Central memory CD4-positive, alpha-beta T cell (primary cell): ENCODE data around the gene PNO1.
"Not testable (repeated sequence)": the region's sequence is repeated elsewhere in the genome, so short reads cannot be mapped to it uniquely, and the experiment has no call there.

Experiments
- DNase-seq: peaks from one replicate; pipeline ENCODE4 v3.0.0; 2022

Gene PNO1

DNA sequence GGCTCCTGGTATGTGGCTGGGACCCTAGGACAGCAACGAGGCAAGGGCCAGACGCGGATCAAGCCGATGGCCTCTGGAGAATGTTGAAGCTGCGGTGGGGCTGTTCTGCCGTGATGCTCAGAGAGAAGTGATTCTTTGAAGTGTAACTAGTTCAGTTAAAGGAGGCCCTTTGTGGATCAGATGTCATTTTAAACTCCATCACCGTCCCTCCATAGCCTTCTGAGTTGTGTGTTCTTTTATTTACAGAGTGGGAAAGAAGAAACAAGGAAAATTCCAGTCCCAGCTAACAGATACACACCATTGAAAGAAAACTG lies 403 bp downstream of the PNO1 start:
- DNase-seq = no peak

DNA sequence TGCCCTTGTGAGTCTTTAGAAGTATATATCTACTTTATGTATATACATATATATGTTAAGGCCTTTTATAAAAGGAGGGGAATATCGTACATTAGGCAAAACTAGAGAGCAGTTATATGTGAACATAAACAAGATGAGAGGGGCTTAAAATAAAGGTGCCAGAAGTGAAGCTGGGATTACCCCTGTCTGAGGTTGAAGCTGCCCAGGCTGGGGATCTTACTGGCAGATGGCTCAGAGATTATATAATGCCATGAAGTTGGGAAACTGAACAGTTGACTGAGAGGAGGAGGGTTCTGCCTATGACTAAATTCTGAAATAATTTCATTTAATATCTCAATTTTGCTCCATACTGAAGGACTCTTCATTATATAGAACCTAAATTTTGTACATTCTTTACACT lies 6.0 kb downstream of the PNO1 start:
- no peak for DNase-seq

DNA sequence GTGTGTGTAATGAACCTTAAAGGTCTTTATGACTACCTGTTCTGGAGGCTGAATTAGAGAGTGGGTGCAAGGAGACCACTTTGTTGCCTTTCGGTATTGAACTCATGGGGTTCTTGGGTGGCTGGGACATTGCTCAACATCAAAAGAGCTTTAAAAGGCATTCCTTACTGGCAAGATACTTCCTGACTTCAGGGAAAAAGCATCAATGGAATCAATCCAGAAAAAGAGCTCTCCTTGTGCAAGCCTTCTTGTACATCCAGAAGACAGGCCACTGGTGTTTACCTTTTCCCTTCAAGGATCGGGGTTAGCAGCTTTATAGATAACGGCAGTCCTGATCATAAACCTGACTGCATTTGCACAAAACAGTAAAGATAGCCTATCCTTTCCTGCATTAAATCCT lies 9.5 kb downstream of the PNO1 start:
- DNase-seq = no peak

DNA sequence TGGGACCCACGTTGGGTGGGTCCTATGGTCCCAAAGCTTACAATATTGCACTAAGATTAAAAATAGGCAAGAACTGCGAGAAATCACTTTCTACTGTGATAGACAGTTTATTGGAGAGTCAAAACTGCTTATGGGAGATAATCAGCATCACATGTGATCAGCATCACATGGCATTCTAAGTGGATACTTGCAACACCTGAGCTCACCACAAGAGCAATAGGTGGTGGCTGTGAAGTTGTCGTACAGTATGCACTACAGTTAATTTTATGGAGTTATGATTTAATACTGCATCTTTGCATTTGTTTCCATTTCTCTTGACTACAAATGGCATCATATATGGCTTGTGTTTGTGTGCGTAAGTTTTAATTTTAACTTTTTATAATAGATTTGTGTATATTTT lies 11.6 kb downstream of the PNO1 start:
- DNase-seq = no peak

DNA sequence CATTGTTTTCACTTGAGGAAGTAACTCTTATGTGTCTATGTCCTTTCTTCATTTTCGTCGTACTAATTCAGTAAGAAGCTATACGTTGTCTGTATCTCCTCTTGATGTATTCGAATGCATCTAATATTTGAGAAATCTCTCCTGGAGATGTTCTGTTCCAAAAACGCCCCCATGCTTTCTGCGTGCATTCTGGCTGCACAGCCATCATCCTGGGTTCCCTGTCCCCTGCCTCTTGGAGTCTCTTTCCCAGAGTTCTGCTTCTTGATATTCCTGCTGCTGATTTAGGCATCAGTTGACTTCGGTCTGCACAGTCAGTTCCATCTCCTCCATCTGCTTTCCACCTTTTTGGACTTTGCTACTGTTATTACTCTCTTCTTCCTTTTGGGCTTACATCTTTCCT lies 13.5 kb downstream of the PNO1 start:
- DNase-seq = no peak

DNA sequence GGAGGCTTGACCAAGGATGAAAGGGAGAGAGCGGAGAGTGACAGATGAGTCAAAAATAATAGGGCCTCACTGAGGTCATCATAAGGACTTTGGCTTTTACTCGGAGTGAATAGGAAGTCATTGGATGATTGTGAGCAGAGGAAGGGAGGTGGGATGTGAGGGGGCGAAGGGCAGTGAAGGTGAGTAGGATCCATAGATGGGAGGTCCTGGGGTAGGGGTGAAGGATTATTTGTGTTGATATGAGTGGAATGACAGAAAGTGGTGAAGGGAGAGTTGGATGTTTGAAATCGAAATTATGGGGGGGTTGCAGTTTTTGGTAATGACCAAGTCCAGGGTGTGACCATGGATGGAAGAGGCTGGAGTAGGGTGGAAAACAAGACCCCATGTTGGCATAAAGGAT lies 14.0 kb downstream of the PNO1 start:
- DNase-seq = no peak

DNA sequence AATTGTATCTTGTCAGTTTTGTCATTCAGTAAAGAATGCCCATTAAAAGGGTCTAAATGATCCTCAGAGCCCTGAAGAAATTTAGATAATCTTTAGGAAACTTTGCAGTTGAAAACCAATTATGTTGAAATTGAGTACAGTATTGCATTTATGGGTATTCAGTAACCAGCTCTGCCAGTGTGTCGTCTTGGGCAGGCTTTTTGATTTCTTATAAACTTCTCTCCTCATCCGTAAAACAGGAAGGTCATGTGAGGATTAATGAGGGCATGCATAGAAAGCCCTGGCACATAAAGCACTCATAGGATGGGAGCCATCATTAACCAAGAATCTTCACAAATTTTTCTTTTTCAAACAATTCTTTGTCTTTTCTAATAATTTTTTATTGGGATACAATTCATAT lies 14.8 kb downstream of the PNO1 start:
- no peak for DNase-seq

DNA sequence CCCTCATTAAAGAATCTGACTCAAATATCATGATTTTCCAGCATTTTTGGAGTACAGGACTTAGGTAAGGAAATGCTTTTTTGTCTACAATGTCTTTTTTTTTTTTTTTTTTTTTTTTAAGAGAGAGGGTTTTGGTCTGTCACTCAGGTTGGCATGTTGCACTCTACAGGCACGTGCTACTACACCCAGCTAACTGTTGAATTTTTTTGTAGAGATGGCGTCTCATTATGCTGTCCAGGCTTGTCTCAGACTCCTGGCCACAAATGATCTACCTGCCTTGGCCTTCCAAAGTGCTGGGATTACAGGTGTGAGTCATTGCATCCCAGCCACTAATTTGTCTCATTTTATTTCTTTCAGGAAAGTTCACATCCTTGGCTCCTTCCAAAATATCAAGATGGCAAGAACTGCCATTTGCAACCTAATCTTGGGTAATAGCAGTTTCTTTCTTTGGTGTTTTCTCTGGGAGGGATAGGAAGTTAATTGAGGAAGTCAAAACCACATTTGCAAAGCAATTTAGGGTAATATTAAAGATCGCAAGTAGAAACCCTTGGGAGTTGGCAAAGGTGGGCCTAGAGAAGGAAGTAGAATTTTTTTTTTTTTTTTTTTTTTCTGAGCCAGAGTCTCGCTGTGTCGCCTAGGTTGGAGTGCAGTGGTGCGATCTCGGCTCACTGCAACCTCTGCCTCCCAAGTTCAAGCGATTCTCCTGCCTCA lies 15.5 kb downstream of the PNO1 start:
- no peak for DNase-seq

DNA sequence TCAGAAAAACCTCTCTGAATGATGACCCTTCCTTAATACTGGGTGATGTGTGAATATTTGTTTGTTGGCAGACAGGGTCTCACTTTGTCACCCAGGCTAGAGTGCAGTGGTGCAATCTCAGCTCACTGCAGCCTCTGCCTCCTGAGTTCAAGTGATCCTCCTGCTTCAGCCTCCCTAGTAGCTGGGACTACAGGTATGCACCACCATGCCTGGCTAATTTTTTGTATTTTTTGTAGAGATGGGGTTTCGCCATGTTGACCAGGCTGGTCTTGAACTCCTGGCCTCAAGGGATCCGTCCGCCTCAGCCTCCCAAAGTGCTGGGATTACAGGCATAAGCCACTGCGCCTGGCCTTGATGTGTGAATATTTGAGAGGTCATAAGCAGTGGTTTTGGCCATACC lies 17.5 kb downstream of the PNO1 start:
- DNase-seq = not testable (repeated sequence)

DNA sequence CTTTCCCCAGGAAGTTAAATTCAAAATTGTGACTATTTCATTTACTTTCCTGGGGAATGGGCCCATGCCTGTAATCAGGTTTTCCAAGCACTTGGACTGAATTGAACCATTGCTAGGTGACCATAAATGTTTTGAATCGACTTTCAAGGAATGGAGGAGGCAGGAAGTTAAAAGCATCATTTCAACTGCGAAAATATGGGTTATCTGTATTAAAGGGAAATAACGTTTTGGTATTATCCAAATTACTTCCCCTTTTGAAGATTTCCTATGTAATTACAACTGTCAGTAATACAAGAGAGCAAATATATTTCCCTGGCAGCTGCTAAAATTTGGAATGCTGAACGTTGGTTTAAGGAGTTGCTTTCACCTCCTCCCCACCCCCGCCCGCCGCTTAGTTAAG lies 19.0 kb downstream of the PNO1 start:
- DNase-seq = no peak

DNA sequence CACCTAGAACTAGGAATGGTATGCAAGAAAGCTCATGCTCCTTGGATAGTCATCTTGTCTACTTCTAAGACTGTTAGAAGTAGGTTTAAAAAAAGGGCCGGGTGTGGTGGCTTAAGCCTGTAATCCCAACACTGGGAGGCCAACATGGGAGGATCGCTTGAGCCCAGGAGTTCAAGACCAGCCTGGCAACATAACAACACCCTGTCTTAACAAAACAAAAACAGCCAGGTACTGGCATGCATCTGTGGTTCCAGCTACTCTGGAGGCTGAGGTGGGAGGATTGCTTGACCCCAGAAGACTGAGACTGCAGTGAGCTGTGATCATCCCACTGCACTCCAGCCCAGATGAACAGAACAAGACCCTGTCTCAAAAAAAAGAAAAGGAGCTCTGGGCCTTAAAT lies 19.9 kb downstream of the PNO1 start:
- no peak for DNase-seq

DNA sequence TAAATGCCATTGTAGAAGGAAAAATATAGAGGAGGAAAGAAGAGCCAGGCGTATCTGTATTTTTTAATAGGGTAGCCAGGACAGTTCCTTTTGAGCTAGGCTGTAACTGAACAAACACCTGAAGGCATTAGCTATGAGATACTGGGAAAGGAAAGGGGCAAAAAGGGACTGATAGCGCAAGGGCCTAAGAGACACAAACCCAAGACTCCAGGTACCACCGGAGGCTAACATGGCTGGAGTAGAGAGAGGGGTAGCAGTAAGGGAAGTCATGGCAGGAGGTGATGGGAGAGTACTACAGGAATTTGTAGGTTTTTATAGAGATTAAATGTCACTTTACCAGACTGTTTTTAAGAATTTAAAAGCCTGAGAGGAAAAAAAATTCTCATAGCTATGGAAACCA lies 20.7 kb downstream of the PNO1 start:
- DNase-seq = no peak

DNA sequence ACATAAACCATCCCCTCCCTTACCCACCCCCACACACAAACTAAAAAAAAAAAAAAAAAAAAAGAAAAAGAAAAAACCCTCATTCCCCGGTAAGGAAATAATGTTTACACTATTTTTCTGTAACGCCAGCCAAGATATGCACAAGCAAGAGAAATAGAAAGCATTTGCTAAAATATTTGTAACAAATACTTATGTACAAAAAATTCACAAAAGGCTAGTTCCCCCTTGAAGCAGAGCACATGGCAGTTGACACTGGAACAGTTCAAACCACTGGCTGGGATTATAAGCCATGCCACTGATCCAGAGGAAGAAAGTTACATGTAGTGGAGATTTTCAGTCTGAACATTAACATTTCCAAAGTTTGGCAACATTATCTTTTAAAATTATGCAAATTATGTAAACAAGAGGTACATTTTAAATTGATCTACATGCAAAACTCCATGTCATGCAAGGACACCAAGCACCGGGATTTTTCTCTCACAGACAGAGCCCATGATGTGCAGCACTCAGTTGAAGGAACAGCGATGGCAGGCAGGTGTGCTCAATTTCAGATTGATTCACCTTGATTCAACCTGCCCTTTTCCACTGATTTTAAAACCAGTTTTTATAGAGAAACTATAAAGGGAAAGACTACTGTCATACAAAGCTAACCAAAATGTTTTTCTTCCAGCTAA lies 21.4 kb downstream of the PNO1 start:
- no peak for DNase-seq

DNA sequence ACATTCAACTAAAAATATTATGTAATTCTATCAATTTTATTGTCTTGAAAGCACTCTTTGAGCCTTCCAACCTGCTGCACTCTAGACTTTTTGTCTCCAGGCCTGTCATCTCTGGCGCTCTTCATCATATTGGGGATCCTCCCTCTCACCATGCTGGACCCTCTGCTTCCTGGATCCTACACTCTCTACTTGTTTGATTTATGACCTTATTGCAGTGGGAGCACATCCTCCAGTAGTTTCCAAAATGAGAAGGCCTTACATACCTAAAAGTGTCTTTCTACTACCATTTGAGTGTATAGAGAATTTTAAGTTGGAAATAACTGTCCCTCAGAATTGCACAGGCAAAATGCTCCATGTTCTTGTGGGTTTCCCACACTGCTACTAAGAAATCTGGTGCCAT lies 25.2 kb downstream of the PNO1 start:
- DNase-seq = no peak

DNA sequence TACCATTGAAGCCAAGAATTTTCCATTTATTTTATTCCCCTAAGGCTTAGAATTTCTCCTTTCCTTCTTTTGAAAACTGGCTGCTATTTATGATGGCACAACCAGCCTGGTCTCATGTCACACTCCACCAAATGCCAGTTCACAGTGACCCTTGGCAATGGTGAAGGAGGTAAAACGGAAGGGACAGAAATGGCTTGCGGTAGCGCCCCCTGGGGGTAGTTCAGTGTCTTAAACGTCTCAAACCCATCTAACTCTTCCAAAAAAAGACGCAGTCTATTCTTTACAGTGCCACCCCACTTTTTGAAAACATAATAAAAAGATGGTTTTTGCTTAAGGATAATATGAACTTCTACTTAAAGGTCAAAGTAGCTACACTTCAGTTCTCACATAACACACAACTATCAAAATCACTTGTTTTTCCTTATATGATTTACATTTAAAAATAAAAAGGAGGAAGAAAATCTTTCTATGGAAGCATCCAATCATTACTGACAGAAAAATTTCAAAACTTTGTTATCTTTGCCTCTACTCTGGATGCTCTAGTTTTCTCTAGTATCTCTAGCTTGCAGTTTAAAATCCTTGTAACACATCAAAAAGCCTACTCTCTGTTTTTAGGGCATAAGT lies 28.0 kb downstream of the PNO1 start:
- DNase-seq = peak; percentile 40

DNA sequence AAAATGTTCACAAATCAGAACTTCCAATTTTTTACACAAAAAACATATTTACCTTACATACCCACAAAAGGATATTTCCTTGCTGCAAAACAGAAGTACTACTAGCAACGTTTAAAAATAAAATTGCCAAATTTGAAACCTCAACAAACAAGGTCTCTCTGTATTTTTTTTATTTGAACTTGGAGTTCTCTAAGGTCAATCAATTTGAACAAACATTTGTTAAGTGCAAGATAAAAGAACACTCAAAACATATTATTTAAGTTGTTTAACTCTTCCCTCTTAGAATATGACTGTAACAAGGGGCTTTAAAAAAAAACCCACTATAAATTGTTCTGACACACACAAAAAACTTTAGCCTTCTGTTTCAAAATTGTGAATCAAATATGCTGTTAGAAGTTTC lies 29.6 kb downstream of the PNO1 start:
- no peak for DNase-seq

DNA sequence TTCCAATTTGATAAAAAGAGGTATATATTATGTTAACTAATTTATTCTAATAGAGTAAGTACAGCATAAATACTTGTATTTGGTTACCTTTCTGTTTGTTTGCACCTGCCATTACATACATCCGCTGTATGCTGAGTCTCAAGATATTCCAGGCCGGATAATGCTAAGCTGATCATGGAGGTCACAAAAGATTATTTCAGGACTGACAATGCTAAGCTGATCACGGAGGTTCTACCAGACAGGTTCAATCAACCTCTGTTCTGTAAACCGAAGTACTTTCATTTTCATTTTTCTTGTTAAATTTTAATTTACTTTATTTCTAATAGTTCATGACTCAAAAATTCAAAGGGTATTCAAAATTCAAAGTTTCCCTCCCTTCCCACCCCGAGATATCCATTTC lies 31.1 kb downstream of the PNO1 start:
- no peak for DNase-seq

DNA sequence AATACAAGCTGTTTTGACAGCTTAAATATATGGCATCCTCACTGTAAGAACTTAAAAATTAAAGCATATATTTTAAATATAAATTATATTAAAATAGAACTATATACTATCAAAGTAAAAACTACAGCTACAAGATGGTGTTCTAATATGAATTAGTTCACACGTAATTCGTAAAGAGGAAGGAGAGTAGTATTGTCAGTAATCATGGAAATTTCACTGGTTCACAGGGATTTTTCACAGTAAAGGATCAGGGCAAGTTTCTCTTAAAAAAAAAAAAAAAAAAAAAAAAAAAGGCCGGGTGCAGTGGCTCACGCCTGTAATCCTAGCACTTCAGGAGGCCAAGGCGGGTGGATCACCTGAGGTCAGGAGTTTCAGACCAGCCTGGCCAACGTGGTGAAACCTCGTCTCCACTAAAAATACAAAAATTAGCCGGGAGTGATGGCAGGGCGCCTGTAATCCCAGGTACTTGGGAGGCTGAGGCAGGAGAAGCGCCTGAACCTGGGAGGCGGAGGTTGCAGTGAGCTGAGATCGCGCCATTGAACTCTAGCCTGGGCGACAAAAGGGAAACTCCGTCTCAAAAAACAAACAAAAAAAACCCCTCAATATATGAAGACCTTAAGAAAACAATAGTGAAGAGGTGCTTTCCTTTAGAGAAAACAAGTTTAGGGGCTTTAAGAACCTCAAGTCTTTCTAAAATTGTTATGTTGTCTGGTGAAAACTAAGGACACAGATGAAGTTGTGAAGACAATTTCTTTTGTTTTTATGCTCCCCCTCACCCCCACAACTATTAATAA lies 32.5 kb downstream of the PNO1 start:
- no peak for DNase-seq

DNA sequence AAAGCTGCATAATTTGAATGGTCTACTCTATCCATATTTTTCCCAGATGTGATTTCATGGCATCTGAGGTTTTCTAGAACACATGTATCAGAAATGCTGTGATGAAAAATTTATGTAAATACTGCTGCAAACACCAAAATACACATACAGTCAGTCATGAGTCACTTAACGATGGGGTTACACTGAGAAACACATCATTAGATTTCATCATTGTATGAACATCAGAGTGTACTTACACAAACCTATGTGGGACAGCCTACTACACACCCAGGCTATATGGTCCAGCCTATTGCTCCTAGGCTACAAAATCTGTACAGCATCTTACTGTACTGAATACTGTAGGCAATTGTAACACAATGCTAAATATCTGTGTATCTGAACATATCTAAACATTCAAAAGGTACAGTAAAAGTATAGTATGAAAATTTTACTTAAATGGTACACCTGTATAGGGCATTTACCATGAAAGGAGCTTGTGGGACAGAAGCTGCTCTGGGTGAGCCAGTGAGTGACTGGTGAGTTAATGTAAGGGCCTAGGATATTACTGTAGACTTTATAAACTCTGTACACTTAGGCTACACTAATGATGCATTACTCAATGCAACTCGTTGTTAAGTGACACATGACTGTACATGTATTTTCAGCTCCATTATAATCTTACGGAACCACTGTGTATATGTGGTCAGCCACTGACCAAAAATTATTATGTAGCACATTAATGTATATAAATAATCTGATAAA lies 33.5 kb downstream of the PNO1 start:
- DNase-seq = no peak

DNA sequence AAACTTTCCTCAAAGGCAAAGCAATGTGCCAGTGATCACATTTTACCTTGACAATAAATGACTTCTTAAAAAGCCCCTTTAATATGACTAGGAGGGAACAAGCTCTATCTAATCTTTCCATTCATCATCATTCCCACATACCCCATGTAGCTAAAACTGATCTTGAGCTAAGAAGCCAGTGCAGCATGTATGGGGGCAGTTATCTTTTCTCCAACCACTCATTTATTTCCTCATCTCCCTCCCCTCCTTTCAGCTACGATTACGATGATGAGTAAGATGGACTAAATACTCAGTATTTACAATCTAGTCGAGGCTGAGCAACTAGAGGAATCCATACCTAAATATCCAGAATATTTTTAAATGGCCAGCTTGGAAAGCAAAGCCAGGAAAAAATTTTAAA lies 35.5 kb downstream of the PNO1 start:
- no peak for DNase-seq

DNA sequence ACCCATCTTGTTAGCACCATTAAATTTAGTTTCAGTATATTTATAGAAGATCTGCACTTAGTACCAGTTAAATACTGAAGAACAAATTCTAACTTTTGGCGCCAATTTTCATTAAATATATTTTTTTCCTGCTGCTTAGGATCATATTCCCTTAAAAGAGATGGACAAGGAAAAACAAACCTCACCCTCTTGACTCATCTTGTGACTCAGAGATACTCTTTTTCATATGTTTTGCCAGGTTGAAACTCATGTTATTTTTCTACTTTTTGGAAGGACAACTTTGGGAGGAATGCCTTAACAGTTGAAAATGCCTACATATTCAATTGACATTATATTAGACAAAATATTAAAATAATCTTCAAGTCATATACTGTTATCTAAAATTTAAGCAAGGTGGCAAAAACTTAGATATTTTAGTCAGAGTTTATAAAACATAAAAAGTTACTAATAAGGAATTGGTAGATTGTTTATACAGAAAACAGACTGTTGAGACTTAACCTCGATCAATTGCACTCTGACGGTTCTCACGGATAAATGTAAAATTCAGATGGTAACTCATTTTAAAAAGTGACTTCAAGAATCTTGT lies 36.2 kb downstream of the PNO1 start:
- no peak for DNase-seq

DNA sequence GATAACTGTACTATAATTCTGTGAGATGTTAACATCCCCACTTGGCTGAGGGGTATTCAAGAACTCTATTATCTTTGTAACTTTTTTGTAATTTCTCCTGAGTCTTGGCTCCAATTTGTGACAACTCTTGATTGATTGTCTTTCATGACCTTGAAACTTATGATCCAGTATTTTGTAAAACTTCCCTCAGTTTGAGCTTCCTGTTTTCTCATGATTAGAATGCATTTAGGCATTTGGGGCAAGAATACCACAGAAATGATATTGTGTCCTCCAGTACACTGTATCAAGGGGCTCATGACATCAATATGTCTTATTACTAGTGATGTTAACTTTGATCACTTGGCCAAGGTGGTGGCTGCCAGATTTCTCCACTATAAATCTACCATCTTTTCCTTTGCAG lies 37.4 kb downstream of the PNO1 start:
- DNase-seq = no peak
